ENCODE results near the gene IL2RA.
"Not testable (repeated sequence)": the region's sequence is repeated elsewhere in the genome, so short reads cannot be mapped to it uniquely, and the experiment has no call there.

IL2RA gene

DNA sequence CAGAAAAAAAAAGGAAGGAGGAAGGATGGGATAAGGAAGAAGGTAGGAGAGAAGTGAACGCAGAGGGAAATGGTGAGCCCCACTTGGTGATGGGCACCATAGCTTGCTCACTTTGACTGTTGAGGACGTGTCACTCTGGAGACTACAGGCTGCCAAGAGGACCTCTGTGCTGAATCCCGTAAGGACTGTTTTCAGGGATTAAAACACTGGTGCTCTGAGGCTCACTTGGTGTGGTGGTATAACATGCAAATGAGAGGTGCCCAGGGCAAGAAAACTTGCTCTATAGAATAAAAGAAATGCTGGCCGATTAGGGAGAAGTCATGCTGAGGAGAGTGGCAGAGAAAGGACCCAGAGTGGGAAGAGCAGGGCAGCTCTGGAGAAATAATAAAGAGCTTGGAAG lies 5.3 kb upstream of the IL2RA start:
- no peaks in the 10 kb centered on the region for H3K36me3 ChIP-seq (ENCODE audit: insufficient read depth, low read length)
- DNase-seq (ENCODE audit: low read depth, low spot score), result no peak
- no peak overlapping the region for H3K27ac ChIP-seq
- no peak overlapping the region for H3K9ac ChIP-seq (ENCODE audit: insufficient read length)
- H3K4me3 ChIP-seq, result no peak overlapping the region
- no peaks in the 10 kb centered on the region for H3K9me3 ChIP-seq (ENCODE audit: low read depth, low read length)
- TF ChIP-seq FOXP2 (optimal IDR thresholded peaks at IDR 0.05; ENCODE audit: control extremely low read depth, extremely low read length, insufficient read depth) (no peak), EZH2 (IDR thresholded peaks at IDR 0.05) (no peak), POLR2AphosphoS5 (IDR thresholded peaks at IDR 0.05; ENCODE audit: borderline replicate concordance, low read depth, low read length) (no peak)

DNA sequence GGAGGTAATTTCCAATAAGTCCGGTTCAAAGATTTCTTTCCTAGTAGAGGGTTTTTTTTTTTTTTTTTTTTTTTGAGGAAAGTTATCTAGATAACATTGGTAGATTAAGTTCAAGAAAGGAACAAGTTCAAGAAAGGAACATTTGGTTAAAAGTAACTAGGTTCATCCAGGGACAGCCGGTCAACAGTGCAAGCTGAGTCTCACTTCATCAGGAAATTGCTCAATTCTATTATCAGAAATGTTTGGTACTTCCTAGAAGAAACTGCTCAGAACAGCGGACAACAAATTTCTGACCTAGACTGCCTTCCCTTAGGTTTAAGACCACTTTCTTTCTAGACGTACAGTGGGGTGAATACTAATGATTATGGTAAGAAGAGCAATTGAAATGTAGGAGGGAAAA lies 3.7 kb upstream of the IL2RA start:
- no peak overlapping the region for H3K9ac ChIP-seq (ENCODE audit: insufficient read length)
- no peak overlapping the region for H3K27ac ChIP-seq

DNA sequence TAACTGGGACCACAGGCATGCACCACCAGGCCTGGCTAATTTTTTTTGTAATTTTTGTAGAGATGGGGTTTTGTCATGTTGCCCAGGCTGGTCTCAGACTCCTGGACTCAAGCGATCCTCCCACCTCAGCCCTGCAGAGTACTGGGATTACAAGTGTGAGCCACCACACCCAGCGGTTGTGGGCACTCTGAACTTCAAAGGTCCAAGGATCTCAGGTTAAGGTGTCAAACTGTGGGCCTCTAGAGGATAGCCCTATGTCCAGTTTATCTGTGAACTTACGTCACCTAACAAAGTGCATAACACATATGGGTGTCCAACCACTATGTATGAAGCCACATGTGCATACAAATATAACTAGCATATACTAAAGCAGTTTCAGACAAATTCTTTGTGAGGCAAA lies 3.2 kb upstream of the IL2RA start:
- Histone ChIP-seq H3K4me3 (no peak overlapping the region), H3K36me3 (ENCODE audit: insufficient read depth, low read length) (no peaks in the 10 kb centered on the region), H3K27ac (no peak overlapping the region), H3K9ac (ENCODE audit: insufficient read length) (no peak overlapping the region), H3K9me3 (ENCODE audit: low read depth, low read length) (no peaks in the 10 kb centered on the region)
- no peak for DNase-seq (ENCODE audit: low read depth, low spot score)
- TF ChIP-seq FOXP2 (optimal IDR thresholded peaks at IDR 0.05; ENCODE audit: control extremely low read depth, extremely low read length, insufficient read depth), result no peak
- TF ChIP-seq EZH2 (IDR thresholded peaks at IDR 0.05), result no peak
- TF ChIP-seq POLR2AphosphoS5 (IDR thresholded peaks at IDR 0.05; ENCODE audit: borderline replicate concordance, low read depth, low read length), result no peak

More for the DNA sequence above, 3.7 kb upstream of the IL2RA start:
- no peak for TF ChIP-seq POLR2AphosphoS5 (IDR thresholded peaks at IDR 0.05; ENCODE audit: borderline replicate concordance, low read depth, low read length)
- Histone ChIP-seq H3K36me3 (ENCODE audit: insufficient read depth, low read length) (no peaks in the 10 kb centered on the region), H3K4me3 (no peak overlapping the region), H3K9me3 (ENCODE audit: low read depth, low read length) (no peaks in the 10 kb centered on the region)
- no peak for DNase-seq (ENCODE audit: low read depth, low spot score)

DNA sequence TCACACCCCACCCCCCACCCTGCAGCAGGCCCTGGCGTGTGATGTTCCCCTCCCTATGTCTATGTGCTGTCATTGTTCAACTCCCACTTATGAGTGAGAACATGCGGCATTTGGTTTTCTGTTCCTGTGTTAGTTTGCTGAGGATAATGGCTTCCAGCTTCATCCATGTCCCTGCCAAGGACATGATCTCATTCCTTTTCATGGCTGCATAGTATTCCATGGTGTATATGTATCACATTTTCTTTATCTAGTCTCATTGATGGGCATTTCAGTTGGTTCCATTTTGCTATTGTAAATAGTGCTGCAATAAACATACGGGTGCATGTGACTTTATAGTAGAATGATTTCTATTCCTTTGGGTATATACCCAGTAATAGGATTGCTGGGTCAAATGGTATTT lies 2.6 kb upstream of the IL2RA start:
- not testable (repeated sequence) for H3K27ac ChIP-seq

DNA sequence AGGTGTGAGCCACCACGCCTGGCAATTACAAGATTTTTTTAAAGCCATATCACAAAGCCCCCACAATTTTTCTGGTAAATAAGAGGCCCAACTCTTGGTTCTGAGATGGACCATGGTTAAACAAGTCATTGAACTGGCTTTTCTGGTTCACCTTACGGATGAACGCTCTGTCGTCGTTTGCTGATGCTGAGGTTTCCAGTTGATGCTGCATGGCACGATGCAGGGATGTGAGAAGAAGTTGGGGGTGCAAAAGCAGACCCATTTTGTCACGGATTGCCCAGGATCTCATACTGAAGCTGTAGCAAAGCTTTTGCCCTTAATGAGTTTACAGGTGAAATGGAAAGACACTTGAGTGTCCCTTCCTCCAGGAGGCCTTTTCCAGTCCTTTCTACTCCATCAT lies 2.0 kb upstream of the IL2RA start:
- Histone ChIP-seq H3K4me3 (no peak overlapping the region), H3K27ac (no peak overlapping the region), H3K9ac (ENCODE audit: insufficient read length) (no peak overlapping the region), H3K9me3 (ENCODE audit: low read depth, low read length) (no peaks in the 10 kb centered on the region), H3K36me3 (ENCODE audit: insufficient read depth, low read length) (no peaks in the 10 kb centered on the region)
- no peak for DNase-seq (ENCODE audit: low read depth, low spot score)
- no peak for TF ChIP-seq POLR2AphosphoS5 (IDR thresholded peaks at IDR 0.05; ENCODE audit: borderline replicate concordance, low read depth, low read length)
- no peak for TF ChIP-seq EZH2 (IDR thresholded peaks at IDR 0.05)
- TF ChIP-seq FOXP2 (optimal IDR thresholded peaks at IDR 0.05; ENCODE audit: control extremely low read depth, extremely low read length, insufficient read depth), result no peak

More for the DNA sequence above, 2.6 kb upstream of the IL2RA start:
- not testable (repeated sequence) for H3K9ac ChIP-seq (ENCODE audit: insufficient read length); DNase-seq (ENCODE audit: low read depth, low spot score); H3K36me3 ChIP-seq (ENCODE audit: insufficient read depth, low read length); H3K4me3 ChIP-seq; H3K9me3 ChIP-seq (ENCODE audit: low read depth, low read length)

DNA sequence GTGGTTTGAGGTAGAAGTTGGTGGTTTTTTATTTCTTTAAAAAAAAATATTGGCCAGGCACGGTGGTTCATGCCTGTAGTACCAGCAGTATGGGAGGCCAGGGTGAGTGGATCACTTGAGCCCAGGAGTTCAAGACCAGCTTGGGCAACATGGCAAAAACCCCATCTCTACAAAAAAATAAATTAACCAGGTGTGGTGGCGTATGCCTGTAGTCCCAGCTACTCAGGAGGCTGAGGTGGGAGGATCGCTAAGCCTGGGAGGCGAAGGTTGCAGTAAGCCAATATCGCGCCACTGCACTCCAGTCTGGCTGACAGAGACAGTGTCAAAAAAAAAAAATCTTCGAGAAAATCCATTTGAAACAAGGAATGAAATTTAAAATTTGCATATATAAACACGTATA lies 1.1 kb downstream of the IL2RA start:
- Histone ChIP-seq H3K27ac (no peak overlapping the region), H3K36me3 (ENCODE audit: insufficient read depth, low read length) (no peaks in the 10 kb centered on the region), H3K9me3 (ENCODE audit: low read depth, low read length) (no peaks in the 10 kb centered on the region), H3K4me3 (no peak overlapping the region), H3K9ac (ENCODE audit: insufficient read length) (no peak overlapping the region)
- no peak for DNase-seq (ENCODE audit: low read depth, low spot score)
- TF ChIP-seq FOXP2 (optimal IDR thresholded peaks at IDR 0.05; ENCODE audit: control extremely low read depth, extremely low read length, insufficient read depth) (no peak), EZH2 (IDR thresholded peaks at IDR 0.05) (no peak), POLR2AphosphoS5 (IDR thresholded peaks at IDR 0.05; ENCODE audit: borderline replicate concordance, low read depth, low read length) (no peak)

DNA sequence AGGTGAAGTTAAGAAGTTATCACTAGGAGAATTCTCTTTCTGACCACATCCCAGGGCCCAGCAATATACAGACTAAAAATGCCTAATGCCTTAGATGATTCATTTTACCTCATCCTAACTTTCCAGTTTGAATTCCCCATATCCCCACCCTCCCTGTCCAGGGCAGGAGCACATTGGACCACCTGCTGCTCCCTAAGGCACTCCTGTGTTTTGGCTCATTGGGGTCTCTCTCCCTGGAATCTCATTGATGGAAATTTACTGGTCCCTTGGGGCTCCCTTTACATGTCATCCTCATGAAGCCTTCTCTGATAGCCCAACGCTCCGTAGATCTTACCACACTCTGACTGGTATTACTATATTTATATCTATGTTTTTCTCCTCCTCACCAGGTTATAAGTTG lies 2.7 kb downstream of the IL2RA start:
- no peak overlapping the region for H3K4me3 ChIP-seq
- no peak for DNase-seq (ENCODE audit: low read depth, low spot score)
- H3K9me3 ChIP-seq (ENCODE audit: low read depth, low read length), result no peaks in the 10 kb centered on the region
- H3K36me3 ChIP-seq (ENCODE audit: insufficient read depth, low read length), result no peaks in the 10 kb centered on the region
- no peak overlapping the region for H3K27ac ChIP-seq
- no peak overlapping the region for H3K9ac ChIP-seq (ENCODE audit: insufficient read length)
- TF ChIP-seq FOXP2 (optimal IDR thresholded peaks at IDR 0.05; ENCODE audit: control extremely low read depth, extremely low read length, insufficient read depth) (no peak), POLR2AphosphoS5 (IDR thresholded peaks at IDR 0.05; ENCODE audit: borderline replicate concordance, low read depth, low read length) (no peak), EZH2 (IDR thresholded peaks at IDR 0.05) (no peak)

DNA sequence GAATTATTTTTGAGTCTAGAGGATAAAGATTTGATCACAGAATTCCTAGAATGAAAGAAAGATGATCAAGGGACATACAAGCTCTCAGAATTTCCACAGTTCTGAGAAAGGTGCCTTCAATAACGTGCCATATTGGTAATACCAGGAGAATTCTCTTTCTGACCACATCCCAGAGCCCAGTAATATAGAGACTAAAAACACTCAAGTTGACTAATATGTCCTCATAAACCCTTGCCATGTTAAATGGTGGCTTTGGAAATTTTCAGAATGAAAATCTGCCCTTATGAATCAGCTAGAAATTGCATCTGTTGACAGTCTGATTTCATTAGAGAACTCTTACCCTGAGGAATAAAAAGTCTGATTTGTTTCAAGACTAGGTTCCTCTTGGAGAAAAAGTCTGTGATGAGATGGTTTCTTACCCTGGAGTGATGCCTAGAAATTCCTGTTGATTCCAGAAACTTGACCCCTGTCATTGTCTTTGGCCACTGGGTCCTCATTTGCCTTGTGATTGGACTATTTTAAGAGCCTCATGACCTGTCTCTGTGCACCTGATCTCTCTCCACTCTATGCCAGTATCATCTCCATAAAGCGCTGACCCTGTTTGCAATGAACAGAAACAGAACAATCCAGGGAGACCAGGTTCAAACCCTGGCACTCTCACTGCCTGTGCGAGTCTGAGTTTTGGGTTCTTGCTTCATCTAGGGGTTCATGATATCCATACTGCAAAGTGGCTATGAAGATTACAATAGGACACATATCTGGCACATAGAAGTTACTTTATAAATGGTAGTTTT lies 3.3 kb downstream of the IL2RA start:
- H3K4me3 ChIP-seq, result no peak overlapping the region
- TF ChIP-seq EZH2 (IDR thresholded peaks at IDR 0.05), result no peak
- no peak for TF ChIP-seq POLR2AphosphoS5 (IDR thresholded peaks at IDR 0.05; ENCODE audit: borderline replicate concordance, low read depth, low read length)
- TF ChIP-seq FOXP2 (optimal IDR thresholded peaks at IDR 0.05; ENCODE audit: control extremely low read depth, extremely low read length, insufficient read depth), result no peak
- no peak for DNase-seq (ENCODE audit: low read depth, low spot score)
- H3K27ac ChIP-seq, result no peak overlapping the region
- H3K36me3 ChIP-seq (ENCODE audit: insufficient read depth, low read length), result no peaks in the 10 kb centered on the region
- H3K9ac ChIP-seq (ENCODE audit: insufficient read length), result no peak overlapping the region
- no peaks in the 10 kb centered on the region for H3K9me3 ChIP-seq (ENCODE audit: low read depth, low read length)
